Activated T-helper 1 cell treated with anti-CD3 and anti-CD28 coated beads, Interleukin-12 subunit alpha, Interleukin-12 subunit beta, Interleukin-2, Interleukin-4 antibody, amounts not matched to agents 30 ng/mL and 10 ng/mL and 1 ng/mL, durations not matched to agents 14 hours and 24 hours and 36 hours (primary cell): ENCODE results near the gene RPS6KA6. TPM values are rescaled to one million over a fixed set of nuclear protein-coding genes. Genes with fewer than 3 reads are reported as not detected.

Source experiments
- DNase-seq: peaks from one replicate; pipeline ENCODE4 v3.0.0; 2021; ENCODE audit warnings: low spot score
- H3K27ac Mint-ChIP-seq: one replicate; pipeline ENCODE4 v1.8.0; 2021; ENCODE audit warnings: mild to moderate bottlenecking, mixed read lengths
- H3K27me3 Mint-ChIP-seq: one replicate; pipeline ENCODE4 v1.8.0; 2022; ENCODE audit warnings: mild to moderate bottlenecking, moderate library complexity, mixed read lengths; ENCODE audit not compliant: insufficient read depth
- H3K36me3 Mint-ChIP-seq: one replicate; pipeline ENCODE4 v1.8.0; 2021; ENCODE audit warnings: low read depth, mixed read lengths
- H3K4me1 Mint-ChIP-seq: one replicate; pipeline ENCODE4 v1.8.0; 2021; ENCODE audit warnings: low read depth, mixed read lengths
- H3K4me3 Mint-ChIP-seq: one replicate; pipeline ENCODE4 v1.8.0; 2021; ENCODE audit warnings: mild to moderate bottlenecking, moderate library complexity, mixed read lengths
- H3K9me3 Mint-ChIP-seq: one replicate; pipeline ENCODE4 v1.8.0; 2021; ENCODE audit warnings: mixed read lengths
- intact Hi-C: fragments of 100-400 bp; cut with micrococcal nuclease; formaldehyde crosslinking; loops from one replicate; pipeline ENCODE4 v1.15.1; 2024
- total RNA-seq: library from RNA; stranded (reverse); gene quantifications from 2 replicates; pipeline ENCODE4 v1.2.3, GENCODE V29; 2022

Gene RPS6KA6
- total RNA-seq, 1 donor from 2014 or later: not detected

GRCh38 chrX:84046403-84046984 lies 141.5 kb downstream of the RPS6KA6 start:
- no peaks in the 10 kb centered on the region for H3K27me3 Mint-ChIP-seq
- H3K4me1 Mint-ChIP-seq: no peaks in the 10 kb centered on the region
- no peaks in the 10 kb centered on the region for H3K9me3 Mint-ChIP-seq
- H3K27ac Mint-ChIP-seq: no peak overlapping the region
- intact Hi-C loops: loop anchor here (10.0 kb wide), 1 partner anchor 1008 kb away; no protein-coding TSS in a partner anchor
- DNase-seq: no peak
- no peaks in the 10 kb centered on the region for H3K36me3 Mint-ChIP-seq
- H3K4me3 Mint-ChIP-seq: no peak overlapping the region

DNA sequence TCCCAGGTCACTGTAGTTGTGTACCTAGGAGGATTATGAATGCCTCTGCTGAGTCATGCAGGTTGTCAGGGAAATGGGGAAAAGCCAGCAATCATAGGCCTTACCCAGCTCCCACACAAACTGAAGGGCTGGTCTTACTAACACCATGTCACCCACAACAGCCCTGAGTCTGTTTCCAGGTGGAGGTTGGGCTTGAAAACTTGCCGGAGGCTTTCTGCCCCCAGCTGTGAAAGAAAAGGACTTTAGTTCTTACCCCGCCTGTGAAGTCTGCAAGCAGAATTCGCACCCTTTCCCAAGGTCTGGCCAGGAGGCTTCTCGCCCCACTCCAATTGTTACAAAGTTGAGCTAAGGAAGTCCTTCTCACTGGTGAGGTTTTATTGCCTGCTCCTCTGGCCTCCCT lies 143.9 kb downstream of the RPS6KA6 start:
- intact Hi-C loops: loop anchor here (10.0 kb wide), 1 partner anchor 1011 kb away; no protein-coding TSS in a partner anchor
- H3K9me3 Mint-ChIP-seq: no peaks in the 10 kb centered on the region
- no peak overlapping the region for H3K27ac Mint-ChIP-seq
- no peak overlapping the region for H3K4me3 Mint-ChIP-seq
- no peaks in the 10 kb centered on the region for H3K36me3 Mint-ChIP-seq
- H3K27me3 Mint-ChIP-seq: no peaks in the 10 kb centered on the region
- DNase-seq: no peak
- H3K4me1 Mint-ChIP-seq: no peaks in the 10 kb centered on the region
